Lower leg skin (tissue), 4 donors: ENCODE data around the gene SRSF2. TPM values are rescaled to one million over a fixed set of nuclear protein-coding genes. Genes with fewer than 3 reads are reported as not detected.
A peak's percentile ranks its signal among the peaks of the same experiment; 100 is the strongest.

ENCODE experiments used
- DNase-seq, 2 donors: peaks; one replicate each; pipeline ENCODE4 v3.0.0-alpha.2; 2019; ENCODE audit warnings: low spot score in 2 of 2
- H3K4me3 ChIP-seq: fragments of 200-600 bp; sonication (generic); 2 replicates; pipeline ENCODE4 v1.5.1; 2017; ENCODE audit warnings: mild to moderate bottlenecking, low read depth; ENCODE audit not compliant: poor library complexity, severe bottlenecking
- CTCF ChIP-seq, 3 donors: fragments of 450-650 bp; IDR thresholded peaks; one replicate each; pipeline ENCODE4 v1.5.1; 2016; ENCODE audit warnings: antibody characterized with exemption in 3 of 3, mild to moderate bottlenecking in 3 of 3, moderate library complexity in 2 of 3
- POLR2A ChIP-seq, 2 donors: fragments of 450-650 bp; IDR thresholded peaks; one replicate each; pipeline ENCODE4 v1.6.1; 2016 to 2017; ENCODE audit warnings: antibody characterized with exemption in 2 of 2, mild to moderate bottlenecking in 1 of 2, moderate library complexity in 1 of 2
- WGBS, 2 donors: methylation state at CpG; one replicate each; pipeline ENCODE4 v1.1.5; 2018; 5-methylcytosine and 5-hydroxymethylcytosine counted together
- intact Hi-C: fragments of 100-400 bp; cut with DNase I; formaldehyde crosslinking; loops from one replicate; pipeline ENCODE4 v1.15.0; 2023; ENCODE audit warnings: low total_unique reads
- total RNA-seq, 4 donors: library from RNA; depleted of rRNA; stranded (reverse); fragments of >200 nt; gene quantifications; one replicate each; pipeline ENCODE4 v1.1.0, GENCODE V29; 2016

SRSF2 gene
- total RNA-seq, 4 donors from 2014 or later: 179 to 260 (median 189) TPM

GRCh38 chr17:76772842-76773525 is 35.9 kb upstream of the SRSF2 start:
- intact Hi-C loops: no loop called here
- WGBS, 2 donors: 27 to 28% methylated on average over 6 of the region's 6 CpGs
- TF ChIP-seq POLR2A (IDR thresholded peaks at IDR 0.05): no peak
- TF ChIP-seq CTCF (IDR thresholded peaks at IDR 0.05): no peak
- DNase-seq: peak in 1 of 2 donors; percentile 23
- no peak overlapping the region for H3K4me3 ChIP-seq

GRCh38 chr17:76758570-76758969 is 21.4 kb upstream of the SRSF2 start:
- intact Hi-C loops: no loop called here
- TF ChIP-seq CTCF (IDR thresholded peaks at IDR 0.05): no peak
- TF ChIP-seq POLR2A (IDR thresholded peaks at IDR 0.05): no peak
- 98 to 99% methylated on average over 3 of the region's 3 CpGs for WGBS, 2 donors
- no peak for DNase-seq
- no peak overlapping the region for H3K4me3 ChIP-seq

- H3K4me3 ChIP-seq: no peak overlapping the region
- no peak for DNase-seq
- TF ChIP-seq CTCF (IDR thresholded peaks at IDR 0.05): no peak
- no peak for TF ChIP-seq POLR2A (IDR thresholded peaks at IDR 0.05)
- intact Hi-C loops: no loop called here
- 88 to 92% methylated on average over 5 of the region's 5 CpGs for WGBS, 2 donors
Measured at GRCh38 chr17:76757256-76757655, 20.1 kb upstream of the SRSF2 start.

- no peak overlapping the region for H3K4me3 ChIP-seq
- TF ChIP-seq CTCF (IDR thresholded peaks at IDR 0.05) (no peak), POLR2A (IDR thresholded peaks at IDR 0.05) (no peak)
- no peak for DNase-seq
- 85 to 91% methylated on average over 2 of the region's 2 CpGs for WGBS, 2 donors
- intact Hi-C loops: no loop called here
Measured at GRCh38 chr17:76755285-76755684, 18.2 kb upstream of the SRSF2 start.

GRCh38 chr17:76753061-76753961 is 16.2 kb upstream of the SRSF2 start:
- no peak for TF ChIP-seq POLR2A (IDR thresholded peaks at IDR 0.05)
- TF ChIP-seq CTCF (IDR thresholded peaks at IDR 0.05): no peak
- DNase-seq: no peak
- 50 to 59% methylated on average over 12 of the region's 12 CpGs for WGBS, 2 donors
- no peak overlapping the region for H3K4me3 ChIP-seq
- intact Hi-C loops: no loop called here
